ENCODE results near the gene FAM184B.

Gene FAM184B

DNA sequence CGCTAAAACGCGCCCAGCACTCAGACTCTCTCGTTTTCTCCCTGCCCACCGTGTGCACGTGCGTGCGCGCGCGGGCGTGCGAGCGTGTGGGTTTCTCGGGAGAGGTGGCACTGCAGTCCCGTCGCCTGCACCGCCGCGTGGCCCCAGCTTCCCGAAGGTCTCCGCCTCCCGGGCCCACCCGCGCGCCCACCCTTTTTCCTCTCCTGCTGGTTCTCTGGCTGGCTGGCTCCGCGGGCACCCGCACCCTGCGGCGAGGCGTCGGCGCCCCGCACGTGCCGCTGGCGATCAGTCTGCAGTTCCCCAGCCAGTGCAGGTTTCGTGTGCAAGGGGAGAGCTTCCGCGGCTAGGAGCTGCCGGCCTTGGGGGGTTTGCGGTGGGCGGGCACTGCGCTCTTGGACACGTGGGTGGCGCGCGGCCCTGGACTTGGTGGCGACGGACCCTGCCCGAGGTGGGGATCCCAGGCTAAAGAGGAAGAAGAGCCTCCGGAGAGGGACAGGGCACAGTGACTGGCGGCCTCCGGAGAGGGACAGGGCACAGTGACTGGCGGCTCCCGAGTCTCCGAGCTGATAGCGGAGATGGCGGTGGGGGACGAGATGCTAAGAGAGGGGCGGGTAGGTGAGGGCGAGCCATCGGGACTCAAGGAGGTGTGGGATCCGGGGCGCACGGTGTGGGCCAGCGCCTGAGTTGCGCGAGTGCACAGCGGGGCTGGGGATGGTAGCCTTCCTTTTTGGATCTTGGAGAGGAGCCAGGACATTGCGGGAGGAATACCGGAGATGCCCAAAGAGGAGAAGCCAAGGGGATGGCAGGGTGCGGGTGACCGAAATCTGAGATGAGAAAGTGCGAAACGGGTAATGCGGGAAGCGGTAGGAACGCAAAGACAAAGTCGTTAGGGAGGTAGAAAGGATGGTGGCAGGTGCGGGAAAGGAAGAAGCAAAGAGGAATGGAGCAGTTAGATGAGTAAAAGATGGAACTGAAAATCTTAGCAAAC, at the start of gene FAM184B:
Gene FAM184B, minus strand, starts transcription at position 322 of the 988 bp plus-strand sequence. CDS start 322 bp downstream, outside the sequence.
- DNase-seq = no peak

DNA sequence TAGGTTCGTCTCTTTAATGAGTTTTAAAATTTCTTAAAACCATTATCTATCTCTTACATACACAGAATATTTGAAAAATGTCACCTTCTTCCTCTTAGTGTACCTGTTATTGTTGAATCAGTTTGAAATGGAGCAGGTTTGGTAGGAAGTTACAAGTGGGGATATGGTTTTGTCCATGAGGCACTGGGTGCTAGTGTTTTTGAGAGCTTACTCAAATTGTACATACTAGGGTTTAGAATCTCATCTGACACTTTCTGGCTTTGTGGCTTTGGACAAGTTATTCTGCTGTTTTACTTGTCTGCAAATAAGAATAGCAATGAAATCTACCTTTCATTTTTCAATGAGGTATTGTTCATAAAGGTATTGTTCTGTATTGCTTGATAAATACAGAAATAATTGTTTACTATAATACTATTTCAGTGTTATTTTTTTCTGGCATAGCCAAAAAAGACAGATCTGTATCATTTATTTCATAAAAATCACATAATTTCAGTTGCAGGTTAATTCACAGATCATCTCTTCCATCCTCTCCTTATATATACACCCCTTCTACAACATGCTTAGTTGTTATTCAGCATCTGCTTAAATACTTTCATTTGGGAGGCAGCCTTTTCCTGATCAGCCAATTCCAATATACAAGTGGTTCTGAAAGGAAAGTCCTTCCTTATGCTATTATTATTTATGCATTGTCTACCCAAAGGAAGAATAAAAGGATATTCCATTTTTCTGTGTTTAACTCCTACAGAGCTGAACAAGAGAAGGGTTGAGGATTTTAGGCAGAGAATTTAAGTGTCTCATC, 42.6 kb upstream of the FAM184B start:
- no peak for DNase-seq

DNA sequence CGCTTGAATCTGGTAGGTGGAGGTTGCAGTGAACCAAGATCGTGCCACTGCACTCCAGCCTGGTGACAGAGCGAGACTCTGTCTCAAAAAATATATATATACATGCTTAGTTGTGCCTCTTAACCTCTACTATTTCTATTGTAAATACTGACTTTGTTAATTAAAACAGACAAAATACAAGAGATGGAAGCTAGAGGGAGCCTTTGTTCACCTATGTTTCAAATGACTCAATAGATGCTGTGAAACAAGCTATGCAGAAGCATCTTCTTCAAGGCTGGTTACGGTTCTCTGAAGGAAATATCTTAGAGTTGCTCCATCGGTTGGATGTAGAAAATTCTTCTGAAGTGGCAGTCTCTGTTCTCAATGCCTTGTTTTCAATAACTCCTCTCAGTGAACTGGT, 35.6 kb upstream of the FAM184B start:
- peak; percentile 21 for DNase-seq

DNA sequence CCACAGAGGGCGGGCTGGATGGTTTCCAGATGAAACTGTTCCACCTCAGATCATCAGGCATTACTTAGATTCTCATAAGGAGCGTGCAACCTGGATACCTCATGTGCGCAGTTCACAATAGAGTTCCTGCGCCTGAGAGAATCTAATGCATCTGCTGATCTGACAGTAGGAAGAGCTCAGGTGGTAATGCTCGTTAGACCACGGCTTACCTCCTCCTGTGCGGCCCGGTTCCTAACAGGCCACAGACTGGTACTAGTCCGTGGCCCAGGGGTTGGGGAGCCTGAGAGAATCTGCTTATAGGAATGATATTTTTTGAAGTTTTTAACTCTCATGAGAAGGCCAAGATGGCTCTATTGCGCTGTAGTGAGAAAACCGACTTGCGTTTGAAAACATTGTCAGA, 34.7 kb upstream of the FAM184B start:
- DNase-seq = no peak

DNA sequence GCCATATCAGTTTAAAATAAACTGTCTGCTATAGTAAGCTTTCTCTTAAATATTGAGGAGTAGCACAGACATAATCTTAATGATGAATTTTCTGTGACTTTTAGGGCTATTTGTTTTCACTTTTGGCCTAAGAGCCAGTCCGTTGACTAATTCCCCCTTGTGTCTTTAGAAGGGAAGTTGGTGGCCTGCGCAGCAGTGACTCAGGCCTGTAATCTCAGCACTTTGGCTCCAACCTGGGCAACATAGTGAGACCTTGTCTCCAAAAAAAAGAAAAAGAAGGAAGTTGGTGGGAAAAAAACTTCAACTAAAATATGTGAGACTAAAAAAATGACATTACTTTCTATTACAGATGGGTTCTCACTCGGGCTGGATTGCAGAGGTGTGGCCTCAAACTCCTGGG, 32.7 kb upstream of the FAM184B start:
- DNase-seq = no peak

DNA sequence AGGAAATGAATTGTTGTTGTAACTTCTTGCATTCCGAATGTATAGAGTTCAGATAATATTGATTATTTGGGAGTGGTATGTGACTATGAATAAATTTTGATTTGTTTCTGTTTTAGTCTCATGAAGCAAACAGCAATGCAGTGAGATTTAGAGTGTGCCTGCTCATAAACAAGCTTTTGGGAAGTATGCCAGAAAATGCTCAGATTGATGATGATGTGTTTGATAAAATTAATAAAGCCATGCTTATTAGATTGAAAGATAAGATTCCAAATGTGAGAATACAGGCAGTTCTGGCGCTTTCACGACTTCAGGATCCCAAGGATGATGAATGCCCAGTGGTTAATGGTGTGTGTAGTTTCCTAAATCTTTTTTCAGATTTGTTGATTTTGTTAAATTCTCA, 31.4 kb upstream of the FAM184B start:
- no peak for DNase-seq

DNA sequence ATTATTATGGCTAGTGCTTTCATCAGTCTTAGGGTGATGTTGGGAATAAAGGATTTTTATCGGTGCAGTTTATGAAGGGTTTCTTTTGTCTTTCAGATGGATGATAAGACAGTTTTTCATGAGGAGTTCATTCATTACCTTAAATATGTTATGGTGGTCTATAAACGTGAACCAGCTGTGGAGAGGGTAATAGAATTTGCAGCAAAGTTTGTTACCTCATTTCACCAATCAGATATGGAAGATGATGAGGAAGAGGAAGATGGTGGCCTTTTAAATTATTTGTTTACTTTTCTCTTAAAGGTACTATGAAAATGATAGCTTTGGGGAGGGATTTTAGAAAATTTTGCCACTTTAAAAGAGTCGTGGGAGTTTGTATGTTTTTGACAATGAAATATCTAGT, 30.7 kb upstream of the FAM184B start:
- DNase-seq = no peak

DNA sequence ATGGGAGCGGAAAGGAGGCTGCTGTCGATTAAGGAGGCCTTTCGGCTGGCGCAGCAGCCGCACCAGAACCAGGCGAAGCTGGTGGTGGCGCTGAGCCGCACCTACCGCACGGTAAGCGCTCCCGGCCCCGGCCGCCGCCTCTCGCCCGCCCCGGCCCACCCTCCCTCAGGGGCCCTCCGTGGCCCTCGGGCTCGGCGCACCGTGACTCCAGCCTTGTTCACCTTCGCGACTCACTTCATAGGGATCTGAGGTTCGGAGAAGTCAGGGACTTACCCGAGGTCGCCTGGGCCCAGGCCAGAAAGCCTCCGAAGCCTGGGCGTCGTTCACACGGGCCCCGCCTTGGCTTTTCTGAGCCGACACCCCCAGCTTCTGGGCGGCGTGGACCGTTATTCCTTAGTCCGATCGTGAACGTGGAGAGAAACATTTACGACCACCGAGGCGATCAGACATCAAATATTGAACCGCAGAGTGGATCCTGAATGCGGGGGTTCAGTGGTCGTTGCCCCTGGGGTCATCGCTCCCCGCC, 29.7 kb upstream of the FAM184B start:
- no peak for DNase-seq

DNA sequence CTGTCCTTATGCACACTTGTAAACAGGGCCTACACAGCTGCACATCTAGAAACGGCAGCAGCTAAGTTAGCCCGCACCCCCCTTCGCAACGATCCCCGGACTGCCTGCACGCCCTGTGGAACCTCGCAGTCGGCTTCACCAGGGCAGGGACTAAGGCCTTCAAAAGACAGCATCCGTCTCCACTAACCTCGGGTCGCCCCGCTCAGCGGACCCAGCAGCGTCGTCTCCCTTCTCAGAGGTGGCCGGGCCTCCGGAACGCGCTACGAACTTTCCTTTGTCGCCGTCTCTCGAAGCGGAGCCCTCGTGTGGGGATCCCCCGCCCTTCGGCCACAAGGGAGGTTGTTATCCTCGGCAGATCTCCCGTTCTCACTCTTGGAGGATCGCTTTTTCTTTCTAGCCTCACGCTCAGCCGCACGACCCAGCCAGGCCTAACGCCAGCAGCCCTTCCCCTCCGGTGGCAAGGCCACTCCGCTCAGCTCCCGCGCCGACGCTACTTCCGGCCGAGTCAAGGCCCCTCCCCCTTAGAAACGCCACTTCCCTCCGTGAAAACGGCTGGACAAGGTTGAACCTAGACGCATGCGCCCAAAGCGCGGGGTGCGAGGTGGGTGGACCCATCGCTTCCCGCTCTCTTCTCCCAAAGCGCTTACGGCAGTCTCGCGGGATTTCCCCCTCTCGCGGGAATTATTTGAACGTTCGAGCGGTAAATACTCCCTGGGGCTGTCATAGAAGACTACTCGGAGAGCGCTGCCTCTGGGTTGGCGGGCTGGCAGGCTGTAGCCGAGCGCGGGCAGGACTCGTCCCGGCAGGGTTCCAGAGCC, 29.0 kb upstream of the FAM184B start, which contains the start of the genes DCAF16 and NCAPG:
Gene DCAF16, minus strand, starts transcription at position 498 of the 818 bp plus-strand sequence. CDS start 6,616 bp downstream, outside the sequence.
Gene NCAPG, plus strand, starts transcription at position 720 of the 818 bp plus-strand sequence. CDS start 99 bp downstream, outside the sequence.
- peak; percentile 92 for DNase-seq

DNA sequence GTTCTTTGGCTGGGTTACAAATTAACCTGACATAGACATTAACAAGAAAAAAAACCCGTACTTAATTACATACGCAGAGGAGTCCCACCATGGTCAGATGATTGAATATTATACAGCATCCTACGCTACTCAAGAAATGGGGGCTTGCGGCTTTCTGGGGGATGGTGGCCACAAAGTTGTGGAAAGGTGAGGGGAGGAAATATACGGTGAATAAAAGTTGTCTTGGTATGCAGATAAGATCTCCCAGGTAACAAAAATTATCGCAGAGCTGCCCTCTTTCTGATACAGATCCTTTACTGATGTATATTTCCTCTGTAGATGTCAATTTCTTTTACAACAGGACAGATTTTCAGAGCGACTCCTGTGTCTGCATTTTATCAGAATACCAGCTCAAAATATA, 28.2 kb upstream of the FAM184B start:
- DNase-seq = no peak

DNA sequence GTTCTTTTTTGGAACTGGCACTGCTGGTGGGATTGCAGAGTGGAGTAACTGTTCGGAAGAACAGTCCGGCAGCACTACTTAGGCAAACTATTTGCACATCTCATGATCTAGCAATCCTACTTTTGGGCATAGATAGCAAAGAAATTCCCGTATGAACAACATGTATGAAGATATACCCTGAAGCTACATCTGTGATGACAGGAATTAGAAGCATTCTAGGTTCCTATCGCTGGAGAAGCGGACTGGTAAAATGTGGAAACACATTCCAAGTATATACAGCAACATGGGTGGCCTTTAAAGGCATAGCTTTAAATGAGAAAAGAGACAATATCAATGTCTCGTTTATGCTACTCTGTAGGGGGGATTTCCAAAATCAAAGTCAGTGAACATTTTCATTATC, 26.0 kb upstream of the FAM184B start:
- no peak for DNase-seq

DNA sequence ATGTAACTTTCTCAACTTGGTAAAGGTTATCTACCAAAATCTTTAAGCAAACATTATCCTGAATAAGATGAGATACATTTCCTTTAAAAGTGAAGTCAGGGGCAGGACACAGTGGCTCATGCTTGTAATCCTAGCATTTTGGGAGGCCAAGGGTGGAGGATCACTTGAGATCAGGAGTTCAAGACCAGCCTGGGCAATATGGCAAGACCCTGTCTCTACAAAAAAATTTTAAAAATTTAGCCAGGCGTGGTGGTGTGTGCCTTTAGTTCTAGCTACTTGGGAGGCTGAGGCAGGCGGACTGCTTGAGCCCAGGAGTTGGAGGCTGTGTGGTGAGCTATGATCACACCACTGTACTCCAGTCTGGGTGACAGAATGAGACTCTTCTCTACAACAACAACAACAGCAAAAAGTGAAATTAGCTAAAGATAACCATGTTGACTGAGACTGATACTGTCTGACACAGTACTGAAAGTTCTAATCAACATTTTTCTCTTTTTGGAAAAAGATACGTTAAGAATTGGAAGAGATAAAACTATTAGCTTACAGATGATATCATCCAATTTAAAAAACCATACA, 24.2 kb upstream of the FAM184B start:
- no peak for DNase-seq

DNA sequence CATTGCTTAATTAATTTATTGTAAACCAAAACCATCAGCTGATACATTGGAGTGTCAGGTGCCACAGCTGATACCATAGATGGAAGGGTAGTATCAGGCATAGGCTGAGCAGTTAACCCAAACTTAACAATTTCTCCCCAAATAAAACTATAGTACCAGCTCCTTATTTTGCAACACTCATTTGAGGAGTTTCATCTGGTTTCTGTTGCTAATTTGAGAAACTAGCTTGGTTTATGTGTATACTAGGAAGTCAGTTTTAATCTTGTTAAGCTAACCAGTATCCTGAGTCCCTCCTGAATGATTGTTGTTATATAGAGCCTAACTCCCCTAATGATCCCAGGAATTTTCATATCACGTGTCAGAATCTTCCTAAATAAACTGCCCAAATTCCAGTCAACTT, 16.4 kb upstream of the FAM184B start:
- no peak for DNase-seq

DNA sequence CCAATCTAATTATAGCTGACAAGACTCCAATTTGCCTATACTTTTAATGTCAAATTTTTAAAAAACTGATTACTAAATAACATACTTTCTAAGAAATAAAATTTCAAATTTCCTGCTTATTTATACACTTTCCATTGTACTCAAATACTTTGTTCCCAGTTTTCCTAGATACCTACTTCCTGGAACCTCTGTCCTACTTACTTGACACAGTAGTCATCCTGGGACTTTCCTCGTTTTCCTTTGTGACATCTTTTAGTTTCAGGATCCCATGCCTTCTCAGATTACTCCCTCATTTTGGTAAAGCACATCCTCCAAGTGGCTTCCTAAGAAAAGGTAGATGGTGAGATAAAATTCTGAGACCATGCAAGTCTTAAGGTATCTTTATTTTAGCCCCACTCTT, 13.3 kb upstream of the FAM184B start:
- DNase-seq = no peak

DNA sequence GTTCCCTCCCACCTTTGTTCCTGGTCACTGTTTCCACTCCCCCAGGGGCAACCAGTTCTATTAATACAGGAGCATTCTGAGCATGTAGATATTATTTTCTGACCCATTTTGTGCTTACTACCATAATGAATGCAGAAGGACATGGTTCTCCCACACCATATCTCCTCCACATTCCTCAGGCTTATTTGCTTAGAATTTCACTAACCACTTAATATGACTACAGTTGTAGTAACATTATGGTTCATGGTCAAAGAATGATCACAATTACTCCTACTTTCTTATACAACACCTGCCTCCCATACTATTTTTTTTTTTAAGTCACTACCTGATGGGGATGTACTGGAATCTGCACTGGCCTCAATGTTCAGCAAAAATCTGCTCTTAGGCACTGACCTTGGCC, 7.5 kb upstream of the FAM184B start:
- DNase-seq = no peak

DNA sequence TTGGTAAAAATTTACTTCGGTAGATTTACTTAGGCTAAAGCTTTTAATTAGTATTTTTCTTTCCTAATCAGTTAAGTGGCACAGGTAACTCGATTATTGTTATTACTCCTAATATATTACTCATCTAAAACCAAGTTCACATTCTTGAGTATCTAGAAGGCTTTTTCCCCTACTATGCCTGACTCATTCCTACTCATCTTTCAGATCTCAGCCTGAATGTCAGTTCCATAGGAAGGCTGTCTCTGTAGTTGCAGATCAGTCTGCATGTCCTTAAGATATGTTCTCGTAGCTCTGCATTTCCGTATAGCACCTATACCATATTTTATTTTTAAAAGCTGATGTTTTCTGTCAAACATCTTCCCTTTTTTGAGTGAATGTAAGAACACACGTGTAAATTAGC, 5.9 kb upstream of the FAM184B start:
- no peak for DNase-seq

DNA sequence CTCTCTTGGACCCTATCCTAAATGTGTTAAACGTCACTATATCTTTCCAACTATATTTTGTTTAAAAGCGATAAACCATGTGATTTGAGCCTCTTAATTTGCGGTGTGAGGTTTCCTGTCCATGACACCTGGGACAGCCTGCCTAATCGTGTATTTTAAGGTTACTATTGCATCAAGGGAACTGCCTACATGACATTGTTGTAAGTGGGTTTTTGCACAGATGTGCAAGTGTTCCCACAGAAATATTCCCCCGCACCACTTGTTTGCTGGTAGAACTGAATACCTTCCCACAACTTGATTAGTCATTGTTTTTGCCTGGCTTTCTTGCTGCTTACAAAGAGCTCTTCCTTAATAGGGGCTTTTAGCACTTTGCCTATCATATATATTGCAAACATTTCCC, 5.1 kb upstream of the FAM184B start:
- DNase-seq = no peak

DNA sequence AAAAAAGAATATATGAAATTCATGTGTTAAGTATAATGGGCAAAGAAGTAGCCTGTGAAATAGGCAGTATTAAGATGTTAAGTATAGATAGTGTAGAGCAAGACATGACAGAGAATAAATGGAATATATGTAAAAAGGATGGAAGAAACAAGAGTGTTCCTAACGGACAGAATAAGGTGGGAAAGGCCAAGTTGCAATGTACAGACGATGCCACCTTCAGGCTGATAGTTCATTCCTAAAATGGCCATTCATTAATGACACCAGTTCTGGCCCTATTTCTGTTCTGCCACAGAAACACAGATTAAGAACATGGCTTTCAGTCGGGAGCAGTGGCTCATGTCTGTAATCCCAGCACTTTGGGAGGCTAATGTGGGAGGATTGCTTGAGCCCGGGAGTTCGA, 4.4 kb upstream of the FAM184B start:
- DNase-seq = peak; percentile 7

DNA sequence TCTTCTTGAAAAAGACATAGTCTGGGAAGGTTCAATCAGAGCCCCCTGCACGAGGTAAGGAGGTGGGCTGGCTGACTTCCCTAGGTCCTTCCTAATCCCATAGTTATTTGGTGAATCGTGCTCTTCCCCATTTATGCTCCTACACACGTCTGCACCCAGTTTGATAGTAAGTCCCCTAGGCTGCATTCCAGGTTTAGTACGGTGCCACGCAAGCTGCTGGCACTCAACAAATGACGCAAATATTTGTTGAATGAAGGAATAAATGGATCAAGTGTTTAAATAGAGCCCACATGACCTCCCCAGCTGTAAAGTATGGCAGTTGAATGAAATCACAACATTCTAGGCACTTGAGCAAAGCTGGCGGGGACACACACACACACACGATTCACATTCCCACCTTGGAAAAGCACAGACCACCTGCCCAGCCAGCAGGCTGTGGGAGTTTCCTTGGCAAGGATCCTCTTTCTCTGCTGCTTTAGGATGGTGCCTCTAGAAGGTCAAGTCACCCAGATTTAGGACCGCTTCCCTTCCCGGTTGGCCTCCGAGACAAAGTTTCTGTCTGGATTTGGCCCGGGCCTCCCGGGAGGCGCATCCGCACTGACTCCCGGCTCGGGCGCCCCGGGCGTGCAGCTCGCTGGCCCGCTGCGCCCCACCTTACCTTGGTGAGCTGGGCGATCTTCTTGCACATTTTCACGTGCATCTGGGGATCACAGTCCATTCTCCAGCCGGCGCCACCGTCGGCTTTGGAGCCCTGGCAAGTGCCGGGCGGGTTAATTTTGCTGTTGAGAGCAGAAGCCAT, 721 bp downstream of the FAM184B start:
- DNase-seq = peak; percentile 61

DNA sequence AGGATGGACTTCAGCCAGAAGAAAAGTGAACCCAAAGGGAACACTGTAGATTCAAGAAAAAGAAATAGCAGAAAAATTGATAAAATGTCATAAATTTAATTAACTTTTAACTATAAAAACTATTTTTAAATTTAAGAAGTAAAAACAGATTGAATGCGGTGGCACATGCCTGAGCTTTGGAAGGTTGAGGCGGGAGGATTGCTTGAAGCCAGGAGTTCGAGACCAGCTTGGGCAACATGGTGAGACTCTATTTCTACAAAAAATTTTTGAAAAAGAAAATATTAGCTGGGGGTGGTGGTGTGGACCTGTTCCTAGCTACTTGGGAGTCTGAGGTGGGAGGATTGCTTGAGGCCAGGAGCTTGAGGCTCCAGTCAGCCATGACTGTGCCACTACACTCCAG, 3.0 kb downstream of the FAM184B start:
- DNase-seq = no peak

DNA sequence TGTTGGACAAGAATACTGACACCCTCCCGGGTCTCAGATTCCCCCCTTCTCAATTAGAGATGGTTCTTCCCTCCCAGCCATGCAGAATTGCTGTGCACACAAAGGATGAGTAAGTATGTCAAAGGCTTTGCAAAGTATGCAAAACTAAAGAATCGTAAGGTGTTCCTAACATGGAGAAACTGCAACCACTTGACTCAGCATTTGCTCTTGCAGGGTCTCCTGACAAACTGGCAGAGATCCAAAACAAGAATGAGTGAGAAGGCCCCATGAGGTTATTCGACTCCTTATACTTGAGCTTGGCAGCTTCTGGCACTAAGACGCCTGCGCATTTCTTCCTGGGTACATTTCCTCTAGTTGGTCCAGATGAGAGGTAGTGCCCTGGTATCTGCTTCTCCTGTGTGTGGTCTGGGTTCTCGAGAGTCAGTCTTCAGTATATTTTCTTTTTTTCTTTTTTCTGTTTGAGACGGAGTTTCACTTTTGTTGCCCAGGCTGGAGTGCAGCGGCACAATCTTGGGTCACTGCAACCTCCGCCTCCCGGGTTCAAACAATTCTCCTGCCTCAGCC, 8.2 kb downstream of the FAM184B start:
- DNase-seq = no peak
